ENCODE data around the gene PEPD. TPM values are rescaled to one million over a fixed set of nuclear protein-coding genes. Genes with fewer than 3 reads are reported as not detected.

The PEPD gene
- total and polyA plus RNA-seq, 10 of the 15 experiments (the other 5 are each of a cell fraction or from before 2014, with no cell fraction given): 1.4 to 52.0 (median 20.2) TPM

- no peaks in the 10 kb centered on the region for H3K36me3 ChIP-seq (ENCODE audit: control insufficient read depth in 2 of 2, insufficient read depth in 2 of 2, low read length in 1 of 2)
- intact Hi-C loops (cut with micrococcal nuclease; ENCODE audit: unreplicated experiment) (no loop called here), in situ Hi-C loops (cut with MboI) (no loop called here)
- FAIRE-seq (no peak), DNase-seq (ENCODE audit: low read depth, low spot score) (no peak), ATAC-seq (no peak)
- ChIA-PET CTCF (no interaction called here), RAD21 (ENCODE audit: unreplicated experiment) (no interaction called here), SMC1A (ENCODE audit: uncharacterized antibody, unreplicated experiment) (no interaction called here), POLR2A (no interaction called here)
- no peak overlapping the region for H2AFZ ChIP-seq (ENCODE audit: control insufficient read depth, low read depth, low read length)
- H3K79me2 ChIP-seq (ENCODE audit: control insufficient read depth, insufficient read depth, low read length): no peaks in the 10 kb centered on the region
- no peaks in the 10 kb centered on the region for H3K4me1 ChIP-seq (ENCODE audit: control insufficient read depth, insufficient read depth, low read length)
- no TSS peak for BruUV-seq (replicated peaks)
- H3K9ac ChIP-seq (ENCODE audit: control insufficient read depth, insufficient read depth, low read length): no peak overlapping the region
- TF ChIP-seq ATF7 (IDR thresholded peaks at IDR 0.05; ENCODE audit: low read depth) (no peak), RB1 (IDR thresholded peaks at IDR 0.05; ENCODE audit: borderline replicate concordance) (no peak), SIN3A (IDR thresholded peaks at IDR 0.05; ENCODE audit: low read depth, low read length) (no peak), NRF1 (conservative IDR thresholded peaks at IDR 0.05; ENCODE audit: low read depth, low read length) (no peak), RAD51 (IDR thresholded peaks at IDR 0.05) (no peak)
- no peak overlapping the region for H3K4me3 ChIP-seq
- no peaks in the 10 kb centered on the region; the same call in 2 of the 3 replicates for H3K9me3 ChIP-seq (replicated peaks; ENCODE audit: control insufficient read depth, insufficient read depth, low read length)
- WGBS (ENCODE audit: insufficient coverage, insufficient replicate concordance, low lambda C conversion rate, missing lambda C conversion rate): 48% methylated on average over 3 of the region's 8 CpGs
- H3K27ac ChIP-seq (ENCODE audit: control insufficient read depth, insufficient read depth): no peak overlapping the region
- no peak overlapping the region for H3K4me2 ChIP-seq (ENCODE audit: control insufficient read depth, insufficient read depth)
- no peaks in the 10 kb centered on the region for H3K27me3 ChIP-seq (replicated peaks in 1 of 2; ENCODE audit: control insufficient read depth in 2 of 2, insufficient read depth in 2 of 2, low read length in 1 of 2)
- no peaks in the 10 kb centered on the region for H4K20me1 ChIP-seq (ENCODE audit: control insufficient read depth, insufficient read depth)
These were observed 35.2 kb downstream of the PEPD start for GRCh38 chr19:33486407-33486806.

- no peaks in the 10 kb centered on the region; the same call in 2 of the 3 replicates for H3K9me3 ChIP-seq (replicated peaks; ENCODE audit: control insufficient read depth, insufficient read depth, low read length)
- no peak overlapping the region for H3K9ac ChIP-seq (ENCODE audit: control insufficient read depth, insufficient read depth, low read length)
- H2AFZ ChIP-seq (ENCODE audit: control insufficient read depth, low read depth, low read length): no peak overlapping the region
- ChIA-PET POLR2A (no interaction called here), CTCF (no interaction called here), SMC1A (ENCODE audit: uncharacterized antibody, unreplicated experiment) (no interaction called here), RAD21 (ENCODE audit: unreplicated experiment) (no interaction called here)
- H3K4me2 ChIP-seq (ENCODE audit: control insufficient read depth, insufficient read depth): no peak overlapping the region
- WGBS (ENCODE audit: insufficient coverage, insufficient replicate concordance, low lambda C conversion rate, missing lambda C conversion rate): 85% methylated on average over 8 of the region's 8 CpGs
- H4K20me1 ChIP-seq (ENCODE audit: control insufficient read depth, insufficient read depth): no peaks in the 10 kb centered on the region
- no peaks in the 10 kb centered on the region for H3K79me2 ChIP-seq (ENCODE audit: control insufficient read depth, insufficient read depth, low read length)
- intact Hi-C loops (cut with micrococcal nuclease; ENCODE audit: unreplicated experiment): no loop called here
- DNase-seq (ENCODE audit: low read depth, low spot score) (no peak), ATAC-seq (no peak), FAIRE-seq (no peak)
- H3K27ac ChIP-seq (ENCODE audit: control insufficient read depth, insufficient read depth): no peak overlapping the region
- no peak overlapping the region for H3K4me3 ChIP-seq
- H3K36me3 ChIP-seq (ENCODE audit: control insufficient read depth in 2 of 2, insufficient read depth in 2 of 2, low read length in 1 of 2): no peaks in the 10 kb centered on the region
- H3K27me3 ChIP-seq (replicated peaks in 1 of 2; ENCODE audit: control insufficient read depth in 2 of 2, insufficient read depth in 2 of 2, low read length in 1 of 2): no peaks in the 10 kb centered on the region
- no peaks in the 10 kb centered on the region for H3K4me1 ChIP-seq (ENCODE audit: control insufficient read depth, insufficient read depth, low read length)
- in situ Hi-C loops (cut with MboI): no loop called here
- BruUV-seq (replicated peaks): no TSS peak
- TF ChIP-seq FOS (IDR thresholded peaks at IDR 0.05; ENCODE audit: borderline replicate concordance, extremely low read depth, insufficient read length) (no peak), CUX1 (IDR thresholded peaks at IDR 0.05; ENCODE audit: insufficient replicate concordance, low read depth, low read length) (no peak), POLR2A (IDR thresholded peaks at IDR 0.05; ENCODE audit: low read depth, low read length) (no peak), USF2 (IDR thresholded peaks at IDR 0.05; ENCODE audit: borderline replicate concordance, low read depth, low read length) (no peak), MYB (IDR thresholded peaks at IDR 0.05; ENCODE audit: borderline replicate concordance, low read depth, low read length) (no peak), KDM1A (IDR thresholded peaks at IDR 0.05; ENCODE audit: borderline replicate concordance) (no peak), EGR1 (IDR thresholded peaks at IDR 0.05; ENCODE audit: borderline replicate concordance in 1 of 2, low read depth in 2 of 2, low read length in 2 of 2) (no peak), FOXK2 (IDR thresholded peaks at IDR 0.05) (no peak)
These were observed 37.3 kb downstream of the PEPD start for GRCh38 chr19:33484226-33484774.
